Amniotic stem cell (primary cell): ENCODE results near the gene ONECUT3.

Experiments used
- DNase-seq: peaks from one replicate; lab custom pipeline; 2025; lab: John Stamatoyannopoulos, UW

The ONECUT3 gene

GRCh38 chr19:1768248-1768647 is 14.9 kb downstream of the ONECUT3 start:
- DNase-seq, result no peak

GRCh38 chr19:1768918-1769644 is 15.8 kb downstream of the ONECUT3 start:
- DNase-seq, result no peak

GRCh38 chr19:1769645-1769985 is 16.3 kb downstream of the ONECUT3 start:
- DNase-seq, result no peak

- DNase-seq, result no peak
Observed at GRCh38 chr19:1770866-1771576, 17.7 kb downstream of the ONECUT3 start.

GRCh38 chr19:1773184-1773583 is 19.9 kb downstream of the ONECUT3 start:
- no peak for DNase-seq

GRCh38 chr19:1774989-1775772 is 21.9 kb downstream of the ONECUT3 start:
- no peak for DNase-seq

GRCh38 chr19:1775951-1776605 is 22.8 kb downstream of the ONECUT3 start:
- no peak for DNase-seq

GRCh38 chr19:1776606-1777147 is 23.4 kb downstream of the ONECUT3 start:
- DNase-seq, result no peak

GRCh38 chr19:1777149-1777548 is 23.8 kb downstream of the ONECUT3 start:
- DNase-seq, result no peak

- DNase-seq, result no peak
Observed at GRCh38 chr19:1779574-1779973, 26.3 kb downstream of the ONECUT3 start.

- no peak for DNase-seq
Observed at GRCh38 chr19:1780272-1780958, 27.1 kb downstream of the ONECUT3 start.

- DNase-seq, result no peak
Observed at GRCh38 chr19:1782521-1782920, 29.2 kb downstream of the ONECUT3 start.

- no peak for DNase-seq
Observed at GRCh38 chr19:1783354-1783753, 30.0 kb downstream of the ONECUT3 start.

GRCh38 chr19:1783874-1784273 is 30.6 kb downstream of the ONECUT3 start:
- DNase-seq, result no peak

- no peak for DNase-seq
Observed at GRCh38 chr19:1785310-1785709, 32.0 kb downstream of the ONECUT3 start.

- DNase-seq, result no peak
Observed at GRCh38 chr19:1786668-1787067, 33.4 kb downstream of the ONECUT3 start.

GRCh38 chr19:1787116-1787515 is 33.8 kb downstream of the ONECUT3 start:
- DNase-seq, result no peak

GRCh38 chr19:1789261-1790041 is 36.1 kb downstream of the ONECUT3 start:
- DNase-seq, result no peak

- no peak for DNase-seq
Observed at GRCh38 chr19:1790054-1790792, 36.9 kb downstream of the ONECUT3 start.

- DNase-seq, result no peak
Observed at GRCh38 chr19:1791879-1792278, 38.6 kb downstream of the ONECUT3 start.
